ENCODE data around the gene HUWE1.

Gene HUWE1

DNA sequence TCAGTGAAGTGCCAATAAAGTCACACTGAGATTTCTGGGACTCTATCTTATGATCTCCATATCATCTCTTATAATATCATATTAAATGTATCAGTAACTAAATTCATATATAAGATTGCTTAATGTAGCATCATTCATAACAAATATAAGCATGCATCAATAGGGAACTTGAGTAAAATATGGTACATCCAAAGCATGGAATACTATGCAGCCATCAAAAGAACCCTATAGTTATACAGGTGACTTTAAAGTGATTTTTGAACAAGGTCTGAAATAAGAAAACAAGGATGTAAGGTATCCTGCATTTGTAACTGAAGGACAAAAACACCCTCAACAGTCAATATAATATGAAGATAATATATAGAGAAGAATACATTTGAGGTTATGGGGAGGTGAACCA is 47.3 kb downstream of the HUWE1 start:
- Histone ChIP-seq H3K27me3 (ENCODE audit: control insufficient read depth, insufficient read depth, low read length) (no peaks in the 10 kb centered on the region), H3K4me1 (ENCODE audit: control insufficient read depth, insufficient read depth, low read length) (no peaks in the 10 kb centered on the region), H3K27ac (ENCODE audit: low read depth, low read length) (no peak overlapping the region), H3K36me3 (ENCODE audit: control insufficient read depth, insufficient read depth, low read length) (peaks cover 3% of the 10 kb centered on the region), H3K4me3 (ENCODE audit: low read length) (no peak overlapping the region), H3K9ac (ENCODE audit: low read length) (no peak overlapping the region)

DNA sequence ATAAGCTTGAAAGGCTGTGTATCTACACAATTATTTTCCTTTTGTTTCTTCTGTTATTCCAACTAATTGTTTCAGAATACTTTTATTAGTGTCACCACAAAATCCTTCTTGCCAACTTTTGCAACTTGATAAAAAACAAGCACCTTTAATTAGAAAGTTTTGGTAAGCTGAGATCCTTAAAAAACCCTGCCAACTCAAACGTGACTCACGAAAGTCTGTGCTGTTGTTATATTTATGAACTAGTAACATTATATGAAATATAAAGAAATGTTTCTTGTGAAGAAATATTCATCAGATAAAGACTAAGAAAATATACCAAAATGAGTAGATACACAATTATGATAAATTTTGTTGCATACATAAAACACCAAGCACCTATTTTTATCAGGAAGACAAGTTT is 49.0 kb downstream of the HUWE1 start:
- no peaks in the 10 kb centered on the region for H3K4me1 ChIP-seq (ENCODE audit: control insufficient read depth, insufficient read depth, low read length)
- H3K27ac ChIP-seq (ENCODE audit: low read depth, low read length) = no peak overlapping the region
- peaks cover 8% of the 10 kb centered on the region for H3K36me3 ChIP-seq (ENCODE audit: control insufficient read depth, insufficient read depth, low read length)
- no peak overlapping the region for H3K9ac ChIP-seq (ENCODE audit: low read length)
- no peak overlapping the region for H3K4me3 ChIP-seq (ENCODE audit: low read length)
- H3K27me3 ChIP-seq (ENCODE audit: control insufficient read depth, insufficient read depth, low read length) = no peaks in the 10 kb centered on the region

DNA sequence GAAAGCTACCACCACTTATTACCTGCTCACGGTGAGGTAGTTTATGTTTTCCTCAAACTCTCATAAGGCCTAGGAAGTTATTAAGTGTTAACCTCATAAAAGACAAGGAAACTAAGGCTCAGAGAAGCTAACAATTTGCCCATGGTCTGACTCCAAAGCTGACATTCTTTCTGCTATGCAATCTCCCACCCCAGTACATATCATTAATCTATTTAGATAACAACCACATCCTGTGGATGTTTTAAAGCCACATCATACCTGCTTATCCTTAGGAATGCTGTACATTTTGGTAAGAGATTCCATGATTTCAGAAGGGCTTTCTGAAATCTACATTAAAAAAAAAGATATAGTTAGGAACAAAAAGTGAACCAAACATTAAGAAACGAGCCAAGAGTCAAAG is 55.4 kb downstream of the HUWE1 start:
- no peaks in the 10 kb centered on the region for H3K27me3 ChIP-seq (ENCODE audit: control insufficient read depth, insufficient read depth, low read length)
- H3K27ac ChIP-seq (ENCODE audit: low read depth, low read length) = no peak overlapping the region
- H3K9ac ChIP-seq (ENCODE audit: low read length) = no peak overlapping the region
- H3K4me3 ChIP-seq (ENCODE audit: low read length) = no peak overlapping the region
- no peaks in the 10 kb centered on the region for H3K4me1 ChIP-seq (ENCODE audit: control insufficient read depth, insufficient read depth, low read length)
- peaks cover 26% of the 10 kb centered on the region for H3K36me3 ChIP-seq (ENCODE audit: control insufficient read depth, insufficient read depth, low read length)

DNA sequence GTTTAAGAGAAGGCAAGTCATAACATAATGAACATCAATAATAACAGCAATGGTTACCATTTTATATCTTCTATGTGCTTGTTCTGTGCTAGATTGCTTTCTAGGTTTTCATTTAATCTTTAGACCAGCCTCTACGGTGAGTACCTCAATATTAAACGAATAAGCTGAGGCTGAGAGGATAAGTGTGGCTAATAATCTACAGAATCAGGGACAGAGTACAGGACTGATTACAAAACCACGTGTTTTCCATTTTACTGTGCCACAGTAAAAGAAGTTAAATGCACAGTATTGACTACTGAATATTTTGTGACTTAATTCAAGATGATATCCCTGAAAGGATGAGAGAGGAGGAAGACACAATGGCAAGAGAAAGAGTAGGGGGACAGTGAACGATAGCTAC is 56.3 kb downstream of the HUWE1 start:
- H3K36me3 ChIP-seq (ENCODE audit: control insufficient read depth, insufficient read depth, low read length) = peaks cover 26% of the 10 kb centered on the region
- H3K27me3 ChIP-seq (ENCODE audit: control insufficient read depth, insufficient read depth, low read length) = no peaks in the 10 kb centered on the region
- no peak overlapping the region for H3K27ac ChIP-seq (ENCODE audit: low read depth, low read length)
- H3K4me3 ChIP-seq (ENCODE audit: low read length) = no peak overlapping the region
- H3K4me1 ChIP-seq (ENCODE audit: control insufficient read depth, insufficient read depth, low read length) = no peaks in the 10 kb centered on the region
- no peak overlapping the region for H3K9ac ChIP-seq (ENCODE audit: low read length)

DNA sequence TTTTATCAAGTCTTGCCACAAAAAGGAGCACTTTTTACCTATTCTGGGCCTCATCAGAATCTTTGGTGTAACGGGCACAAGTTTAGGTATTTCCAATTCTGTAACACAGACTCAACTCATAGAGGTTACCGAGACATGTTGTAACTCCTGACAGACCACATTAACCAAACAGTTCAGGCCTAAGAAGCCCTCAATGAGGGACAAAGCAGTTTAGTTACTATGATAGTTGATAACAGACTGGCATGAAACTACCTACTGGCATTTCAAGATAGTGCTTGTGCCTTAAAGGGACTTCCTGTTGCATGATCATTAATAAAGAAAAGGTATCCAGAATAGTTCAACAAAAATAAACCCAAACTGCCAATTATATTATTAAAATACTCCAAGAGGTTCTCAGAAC is 64.1 kb downstream of the HUWE1 start:
- no peaks in the 10 kb centered on the region for H3K27me3 ChIP-seq (ENCODE audit: control insufficient read depth, insufficient read depth, low read length)
- H3K9ac ChIP-seq (ENCODE audit: low read length) = no peak overlapping the region
- H3K36me3 ChIP-seq (ENCODE audit: control insufficient read depth, insufficient read depth, low read length) = peaks cover 15% of the 10 kb centered on the region
- no peaks in the 10 kb centered on the region for H3K4me1 ChIP-seq (ENCODE audit: control insufficient read depth, insufficient read depth, low read length)
- no peak overlapping the region for H3K4me3 ChIP-seq (ENCODE audit: low read length)
- no peak overlapping the region for H3K27ac ChIP-seq (ENCODE audit: low read depth, low read length)

DNA sequence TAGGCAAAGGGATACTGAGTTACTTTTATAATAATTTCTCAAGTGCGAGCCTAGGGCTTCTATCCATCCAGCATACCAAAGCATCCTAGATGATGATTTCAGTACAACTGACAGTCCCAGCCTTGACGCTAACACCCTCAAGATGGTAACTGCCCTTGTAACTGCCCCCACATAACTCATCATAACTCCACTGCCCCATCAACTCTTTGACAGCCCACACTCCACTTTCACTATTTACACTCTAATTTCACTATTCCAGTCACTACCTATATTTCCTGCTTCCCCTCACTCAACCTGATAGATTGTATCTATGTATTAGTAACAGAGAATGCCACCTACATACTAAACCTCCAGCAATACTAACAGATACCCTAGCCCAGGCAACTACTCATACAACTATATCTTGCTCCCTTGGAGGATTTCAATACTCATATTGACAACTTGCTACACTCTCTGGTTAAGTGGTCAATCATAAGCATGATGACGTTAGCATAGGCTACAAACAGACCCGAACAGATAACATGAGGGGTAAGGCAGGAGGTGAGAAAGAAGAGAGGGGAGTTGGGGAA is 65.0 kb downstream of the HUWE1 start:
- no peaks in the 10 kb centered on the region for H3K4me1 ChIP-seq (ENCODE audit: control insufficient read depth, insufficient read depth, low read length)
- H3K27ac ChIP-seq (ENCODE audit: low read depth, low read length) = no peak overlapping the region
- H3K27me3 ChIP-seq (ENCODE audit: control insufficient read depth, insufficient read depth, low read length) = no peaks in the 10 kb centered on the region
- no peak overlapping the region for H3K9ac ChIP-seq (ENCODE audit: low read length)
- no peak overlapping the region for H3K4me3 ChIP-seq (ENCODE audit: low read length)
- peaks cover 15% of the 10 kb centered on the region for H3K36me3 ChIP-seq (ENCODE audit: control insufficient read depth, insufficient read depth, low read length)

DNA sequence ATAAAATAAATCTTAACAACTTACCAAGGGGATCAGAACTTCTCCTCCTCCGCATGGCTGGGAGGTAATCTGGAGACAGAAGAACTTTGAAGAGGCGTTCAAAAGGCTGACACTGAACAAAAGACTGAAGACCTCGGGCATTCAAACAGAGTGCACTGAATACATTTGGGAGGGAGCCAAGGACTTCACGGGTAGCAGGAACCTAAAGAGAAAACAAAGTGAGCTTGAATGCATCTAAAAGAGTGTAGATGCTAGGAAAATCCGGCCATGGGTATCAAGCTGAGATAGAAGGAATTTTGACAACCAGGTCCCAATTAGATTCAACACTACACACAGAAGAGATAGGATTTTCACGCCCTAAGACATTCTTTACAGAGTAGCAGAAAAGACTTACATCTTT is 69.6 kb downstream of the HUWE1 start:
- H3K9ac ChIP-seq (ENCODE audit: low read length) = no peak overlapping the region
- peaks cover 22% of the 10 kb centered on the region for H3K36me3 ChIP-seq (ENCODE audit: control insufficient read depth, insufficient read depth, low read length)
- no peaks in the 10 kb centered on the region for H3K4me1 ChIP-seq (ENCODE audit: control insufficient read depth, insufficient read depth, low read length)
- H3K27ac ChIP-seq (ENCODE audit: low read depth, low read length) = no peak overlapping the region
- H3K27me3 ChIP-seq (ENCODE audit: control insufficient read depth, insufficient read depth, low read length) = no peaks in the 10 kb centered on the region
- H3K4me3 ChIP-seq (ENCODE audit: low read length) = no peak overlapping the region

DNA sequence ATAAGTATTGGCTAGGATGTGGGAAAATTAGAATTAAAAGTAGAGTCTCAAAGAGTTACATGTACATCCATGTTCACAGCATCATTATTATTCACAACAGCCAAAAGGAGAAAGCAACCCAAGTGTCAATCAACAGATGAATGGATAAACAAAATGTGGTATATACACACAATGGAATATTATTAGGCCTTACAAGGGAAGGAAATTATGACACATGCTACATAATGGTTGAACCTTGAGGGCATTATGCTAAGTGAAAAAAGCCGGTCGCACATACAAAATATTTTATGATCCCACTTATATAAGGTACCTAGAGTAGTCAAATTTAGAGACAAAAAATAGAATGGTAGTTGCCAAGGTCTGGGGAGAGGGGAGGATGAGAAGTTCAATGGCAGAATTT is 80.1 kb downstream of the HUWE1 start:
- H3K36me3 ChIP-seq (ENCODE audit: control insufficient read depth, insufficient read depth, low read length) = peaks cover 2% of the 10 kb centered on the region

DNA sequence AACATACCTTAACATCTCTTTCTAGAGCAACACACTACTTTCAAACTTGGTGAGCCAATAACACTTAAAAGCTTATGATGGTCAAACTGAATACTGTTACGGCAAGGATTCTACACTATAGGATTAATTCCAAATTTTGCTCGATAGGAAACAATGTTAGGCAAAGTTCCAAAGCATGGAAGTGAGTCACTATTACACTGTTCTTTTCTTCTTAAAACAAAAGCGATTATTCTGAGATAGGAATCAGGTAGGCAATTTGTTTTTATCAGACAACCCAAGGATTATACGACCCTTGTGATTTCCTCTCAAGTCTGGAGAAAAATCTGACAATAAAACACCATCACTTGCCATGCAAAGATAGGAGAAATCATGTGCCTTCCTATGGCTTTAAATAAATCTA is 81.5 kb downstream of the HUWE1 start:
- no peaks in the 10 kb centered on the region for H3K27me3 ChIP-seq (ENCODE audit: control insufficient read depth, insufficient read depth, low read length)
- H3K4me3 ChIP-seq (ENCODE audit: low read length) = no peak overlapping the region
- no peaks in the 10 kb centered on the region for H3K4me1 ChIP-seq (ENCODE audit: control insufficient read depth, insufficient read depth, low read length)
- H3K36me3 ChIP-seq (ENCODE audit: control insufficient read depth, insufficient read depth, low read length) = peaks cover 4% of the 10 kb centered on the region
- H3K9ac ChIP-seq (ENCODE audit: low read length) = no peak overlapping the region
- no peak overlapping the region for H3K27ac ChIP-seq (ENCODE audit: low read depth, low read length)

More for the DNA sequence above, 80.1 kb downstream of the HUWE1 start:
- Histone ChIP-seq H3K27me3 (ENCODE audit: control insufficient read depth, insufficient read depth, low read length) (no peaks in the 10 kb centered on the region), H3K4me3 (ENCODE audit: low read length) (no peak overlapping the region), H3K4me1 (ENCODE audit: control insufficient read depth, insufficient read depth, low read length) (no peaks in the 10 kb centered on the region), H3K9ac (ENCODE audit: low read length) (no peak overlapping the region), H3K27ac (ENCODE audit: low read depth, low read length) (no peak overlapping the region)

DNA sequence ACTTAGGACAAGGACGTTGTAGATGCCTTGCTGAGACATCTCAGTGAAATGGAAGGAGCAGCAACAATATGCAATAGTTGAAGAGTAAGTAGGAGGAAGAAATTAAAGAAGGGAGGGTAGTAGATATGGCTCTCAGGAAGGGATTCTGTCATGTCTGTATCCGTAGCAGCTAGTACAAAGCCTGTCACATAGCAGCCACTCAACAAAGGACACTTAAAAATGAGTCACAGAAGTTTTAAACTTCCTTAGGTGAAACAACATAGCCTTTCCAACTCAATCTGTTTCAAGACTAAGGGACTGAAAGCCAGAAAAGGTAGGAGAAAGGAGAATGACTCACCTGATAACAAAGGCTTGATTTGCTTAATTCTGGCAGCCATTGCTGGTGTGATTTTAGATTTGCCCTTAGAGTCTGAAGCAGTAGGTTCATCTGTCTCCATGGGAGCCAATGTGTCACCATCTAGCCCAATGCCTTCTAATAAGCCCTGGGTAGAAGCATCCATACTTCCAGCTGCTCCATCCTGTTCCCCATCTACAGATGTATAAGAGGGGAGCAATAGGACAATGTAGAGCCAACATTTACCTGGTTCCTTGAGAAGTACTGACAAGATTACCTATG is 86.6 kb downstream of the HUWE1 start:
- Histone ChIP-seq H3K9ac (ENCODE audit: low read length) (no peak overlapping the region), H3K36me3 (ENCODE audit: control insufficient read depth, insufficient read depth, low read length) (peaks cover 8% of the 10 kb centered on the region), H3K27me3 (ENCODE audit: control insufficient read depth, insufficient read depth, low read length) (no peaks in the 10 kb centered on the region), H3K27ac (ENCODE audit: low read depth, low read length) (no peak overlapping the region), H3K4me3 (ENCODE audit: low read length) (no peak overlapping the region), H3K4me1 (ENCODE audit: control insufficient read depth, insufficient read depth, low read length) (no peaks in the 10 kb centered on the region)

DNA sequence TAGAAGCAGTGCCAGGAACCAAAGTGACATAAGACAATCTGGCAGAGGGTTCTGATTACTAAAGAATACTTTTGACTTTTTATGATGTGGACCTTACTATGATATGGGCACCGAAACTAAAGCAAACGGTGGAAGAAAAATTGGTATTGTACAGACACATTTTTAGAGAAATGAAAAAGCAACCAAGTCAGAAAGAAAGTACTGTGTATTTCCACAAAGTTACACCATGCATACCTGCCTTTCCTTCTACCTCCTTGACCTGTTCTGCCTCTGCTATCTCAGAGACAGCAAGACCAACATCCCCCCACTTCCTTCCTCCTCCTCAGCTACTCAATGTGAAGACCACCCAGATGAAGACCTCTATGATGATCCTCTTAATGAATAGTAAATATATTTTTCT is 88.3 kb downstream of the HUWE1 start:
- Histone ChIP-seq H3K4me3 (ENCODE audit: low read length) (no peak overlapping the region), H3K4me1 (ENCODE audit: control insufficient read depth, insufficient read depth, low read length) (no peaks in the 10 kb centered on the region), H3K36me3 (ENCODE audit: control insufficient read depth, insufficient read depth, low read length) (peaks cover 9% of the 10 kb centered on the region), H3K27me3 (ENCODE audit: control insufficient read depth, insufficient read depth, low read length) (no peaks in the 10 kb centered on the region), H3K9ac (ENCODE audit: low read length) (no peak overlapping the region), H3K27ac (ENCODE audit: low read depth, low read length) (no peak overlapping the region)

DNA sequence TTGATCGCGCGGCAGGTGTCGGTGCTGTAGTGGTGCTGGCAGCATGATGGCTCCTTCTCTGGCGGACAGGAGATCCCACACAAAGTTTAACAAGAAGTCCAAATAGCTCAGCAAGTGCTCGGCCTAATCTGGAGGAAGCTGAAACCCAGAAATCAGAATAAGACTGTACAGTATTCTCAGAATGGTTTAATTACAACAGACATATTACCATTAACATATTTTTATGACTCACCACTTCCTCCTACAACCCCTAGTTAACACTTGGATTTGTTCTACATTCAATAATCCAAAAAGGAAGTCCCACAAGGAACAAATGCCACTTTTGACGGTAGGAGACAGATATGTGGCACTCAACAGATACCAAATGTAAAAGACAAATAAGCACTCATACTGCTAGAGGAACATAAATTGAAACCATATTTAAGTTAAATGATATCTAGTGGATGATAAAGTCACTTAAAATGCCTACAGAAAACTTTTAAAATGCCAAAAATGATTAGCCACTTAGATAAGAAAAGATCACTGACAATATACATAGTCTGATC is 91.2 kb downstream of the HUWE1 start:
- no peaks in the 10 kb centered on the region for H3K27me3 ChIP-seq (ENCODE audit: control insufficient read depth, insufficient read depth, low read length)
- H3K4me3 ChIP-seq (ENCODE audit: low read length) = no peak overlapping the region
- H3K27ac ChIP-seq (ENCODE audit: low read depth, low read length) = no peak overlapping the region
- H3K36me3 ChIP-seq (ENCODE audit: control insufficient read depth, insufficient read depth, low read length) = peaks cover 22% of the 10 kb centered on the region
- H3K9ac ChIP-seq (ENCODE audit: low read length) = peak overlapping the region; percentile 17
- no peaks in the 10 kb centered on the region for H3K4me1 ChIP-seq (ENCODE audit: control insufficient read depth, insufficient read depth, low read length)

DNA sequence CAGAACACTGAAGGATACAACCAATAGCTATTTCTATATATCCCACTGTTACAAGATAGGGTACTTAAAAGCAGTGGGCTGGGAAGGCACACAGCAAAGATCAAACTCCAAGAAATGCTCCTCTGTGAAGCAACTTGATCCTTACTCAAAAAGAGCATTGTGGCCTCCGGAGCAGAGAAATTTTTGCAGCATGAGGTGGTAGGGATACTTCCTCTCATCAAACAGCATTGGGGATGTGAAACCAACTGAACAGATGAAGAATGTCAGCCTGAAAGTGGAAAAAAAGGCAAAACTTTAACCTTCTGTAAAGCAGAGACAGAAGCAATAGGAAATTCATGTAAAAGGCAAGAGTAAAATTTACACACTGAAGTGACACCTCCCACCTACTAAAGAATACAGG is 92.2 kb downstream of the HUWE1 start:
- no peak overlapping the region for H3K27ac ChIP-seq (ENCODE audit: low read depth, low read length)
- no peak overlapping the region for H3K9ac ChIP-seq (ENCODE audit: low read length)
- H3K4me3 ChIP-seq (ENCODE audit: low read length) = no peak overlapping the region
- H3K36me3 ChIP-seq (ENCODE audit: control insufficient read depth, insufficient read depth, low read length) = peaks cover 22% of the 10 kb centered on the region
- H3K27me3 ChIP-seq (ENCODE audit: control insufficient read depth, insufficient read depth, low read length) = no peaks in the 10 kb centered on the region
- no peaks in the 10 kb centered on the region for H3K4me1 ChIP-seq (ENCODE audit: control insufficient read depth, insufficient read depth, low read length)

All from rectal smooth muscle tissue (tissue), 1 donor.